Ishikawa (cell line): ENCODE measurements around the gene FN3K.
A peak's percentile ranks its signal among the peaks of the same experiment; 100 is the strongest.

Experiments used
- CEBPB ChIP-seq: IDR thresholded peaks from 2 replicates; pipeline ENCODE4 v1.6.1; 2012
- CREB1 ChIP-seq: IDR thresholded peaks from 2 replicates; pipeline ENCODE4 v1.6.1; 2012; ENCODE audit warnings: low read depth
- EGR1 ChIP-seq: IDR thresholded peaks from 2 replicates; pipeline ENCODE4 v1.6.1; 2012
- EP300 ChIP-seq: IDR thresholded peaks from 2 replicates; pipeline ENCODE4 v1.6.1; 2012; ENCODE audit warnings: borderline replicate concordance
- FOXM1 ChIP-seq: IDR thresholded peaks from 2 replicates; pipeline ENCODE4 v1.6.1; 2012; ENCODE audit warnings: low read depth, borderline replicate concordance
- MAX ChIP-seq: IDR thresholded peaks from 2 replicates; pipeline ENCODE4 v1.6.1; 2012
- NFIC ChIP-seq: IDR thresholded peaks from 2 replicates; pipeline ENCODE4 v1.6.1; 2012
- RAD21 ChIP-seq: IDR thresholded peaks from 2 replicates; pipeline ENCODE4 v1.6.1; 2012; ENCODE audit warnings: low read depth
- REST ChIP-seq: IDR thresholded peaks from 2 replicates; pipeline ENCODE4 v1.6.1; 2012; ENCODE audit warnings: low read depth, mild to moderate bottlenecking
- TAF1 ChIP-seq: IDR thresholded peaks from 2 replicates; pipeline ENCODE4 v1.6.1; 2012; ENCODE audit warnings: low read depth, mild to moderate bottlenecking
- TCF12 ChIP-seq: IDR thresholded peaks from 2 replicates; pipeline ENCODE4 v1.6.1; 2012; ENCODE audit warnings: low read depth
- TEAD4 ChIP-seq: IDR thresholded peaks from 2 replicates; pipeline ENCODE4 v1.6.1; 2012
- USF1 ChIP-seq: IDR thresholded peaks from 2 replicates; pipeline ENCODE4 v1.6.1; 2012
- YY1 ChIP-seq: IDR thresholded peaks from 2 replicates; pipeline ENCODE4 v1.6.1; 2012; ENCODE audit warnings: low read depth
- ZBTB7A ChIP-seq: IDR thresholded peaks from 2 replicates; pipeline ENCODE4 v1.6.1; 2012; ENCODE audit warnings: low read depth

FN3K gene

GRCh38 chr17:82732118-82732743, 3.2 kb upstream of the FN3K start:
- TF ChIP-seq NFIC (no peak), CEBPB (no peak), ZBTB7A (no peak), EGR1 (no peak), REST (no peak), RAD21 (no peak), EP300 (no peak), CREB1 (no peak), USF1 (no peak), MAX (no peak), TCF12 (no peak), YY1 (no peak), TEAD4 (no peak), TAF1 (no peak), FOXM1 (no peak)

- TF ChIP-seq TEAD4, result no peak
- TF ChIP-seq EP300, result no peak
These were observed 1.2 kb downstream of the FN3K start for GRCh38 chr17:82736511-82737185.

- TF ChIP-seq REST, result no peak
- no peak for TF ChIP-seq TAF1
- TF ChIP-seq YY1, result no peak
- TF ChIP-seq MAX, result no peak
- no peak for TF ChIP-seq TCF12
- no peak for TF ChIP-seq CEBPB
- TF ChIP-seq RAD21, result no peak
- no peak for TF ChIP-seq EGR1
- no peak for TF ChIP-seq TEAD4
- TF ChIP-seq NFIC, result no peak
- TF ChIP-seq CREB1, result no peak
- TF ChIP-seq EP300, result no peak
- TF ChIP-seq ZBTB7A, result no peak
- no peak for TF ChIP-seq USF1
- TF ChIP-seq FOXM1, result no peak
These were observed 2.8 kb downstream of the FN3K start for GRCh38 chr17:82737967-82738877.

- TF ChIP-seq USF1, result 0 out of 2 replicates have a peak, but pooled peaks have one; percentile 23
- no peak for TF ChIP-seq REST
These were observed 5.7 kb downstream of the FN3K start for GRCh38 chr17:82740906-82741759.
